ENCODE measurements around the gene KLHDC3. TPM values are rescaled to one million over a fixed set of nuclear protein-coding genes. Genes with fewer than 3 reads are reported as not detected.

KLHDC3 gene
- total and polyA plus RNA-seq, 2 of the 8 experiments (the other 6 are each of a cell fraction or from before 2014, with no cell fraction given), result 181 to 203 TPM

GRCh38 chr6:43050981-43051380 lies 36.9 kb downstream of the KLHDC3 start:
- peaks cover 5 to 34% (median 15%) of the 10 kb centered on the region in 4 experiments; a peak in 7 of 8 replicates for H3K36me3 ChIP-seq (ENCODE audit: control insufficient read depth in 2 of 4, insufficient read depth in 4 of 4, low read length in 3 of 4)

More at GRCh38 chr6:43050981-43051380, 36.9 kb downstream of the KLHDC3 start:
- Histone ChIP-seq H3K18ac (ENCODE audit: extremely low read depth, low read length) (no peak overlapping the region), H2BK120ac (replicated peaks; ENCODE audit: low read depth, low read length) (no peak overlapping the region), H3K4me1 (replicated peaks in 1 of 4; ENCODE audit: control insufficient read depth in 3 of 4, insufficient read depth in 4 of 4, low read length in 3 of 4) (peaks cover 0 to 10% (median 5%) of the 10 kb centered on the region in 4 experiments; a peak in 4 of 7 replicates), H2AFZ (ENCODE audit: low read length) (no peak overlapping the region), H4K5ac (ENCODE audit: insufficient read length, low read depth, low read length) (no peak overlapping the region), H3K14ac (ENCODE audit: insufficient read length) (no peak overlapping the region), H3K4me2 (ENCODE audit: insufficient read depth in 1 of 2, low read depth in 2 of 2, low read length in 2 of 2) (no peak overlapping the region), H3K23me2 (ENCODE audit: low read depth, low read length) (peaks cover 7% of the 10 kb centered on the region), H2BK12ac (ENCODE audit: low read depth, low read length) (no peak overlapping the region), H3K4ac (replicated peaks; ENCODE audit: insufficient read length, low read depth, low read length) (no peak overlapping the region), H3K9ac (replicated peaks in 1 of 4; ENCODE audit: extremely low read depth in 1 of 4, low read depth in 3 of 4, low read length in 3 of 4) (no peak overlapping the region), H3K9me3 (ENCODE audit: insufficient read depth in 2 of 2, low read depth in 1 of 2, low read length in 1 of 2) (no peaks in the 10 kb centered on the region), H3K23ac (ENCODE audit: insufficient read length) (no peak overlapping the region), H2BK15ac (ENCODE audit: low read length) (no peak overlapping the region), H3K79me1 (ENCODE audit: low read depth, low read length) (peaks cover 5% of the 10 kb centered on the region), H4K20me1 (replicated peaks in 1 of 2; ENCODE audit: control insufficient read depth in 1 of 2, insufficient read depth in 2 of 2, low read length in 2 of 2) (peaks cover 3 to 4% of the 10 kb centered on the region in 2 experiments), H3K27me3 (replicated peaks in 1 of 4; ENCODE audit: control insufficient read depth in 3 of 4, extremely low read depth in 1 of 4, insufficient read depth in 3 of 4, low read length in 3 of 4) (no peaks in the 10 kb centered on the region), H4K91ac (replicated peaks; ENCODE audit: insufficient read length, low read length) (no peak overlapping the region), H2AK5ac (ENCODE audit: low read depth, low read length) (no peak overlapping the region), H3K4me3 (ENCODE audit: extremely low read depth in 1 of 4, insufficient read depth in 2 of 4, low read depth in 3 of 4, low read length in 4 of 4) (no peak overlapping the region), H2BK20ac (ENCODE audit: low read length) (no peak overlapping the region), H4K8ac (ENCODE audit: extremely low read depth, insufficient read depth, low read length) (no peak overlapping the region), H3K27ac (ENCODE audit: low read depth, low read length) (no peak overlapping the region), H3K79me2 (ENCODE audit: control insufficient read depth in 1 of 2, insufficient read depth in 2 of 2, low read length in 2 of 2) (no peaks in the 10 kb centered on the region), H3K56ac (replicated peaks; ENCODE audit: insufficient read length, low read depth, low read length) (no peak overlapping the region), H2BK5ac (ENCODE audit: low read depth, low read length) (no peak overlapping the region)
- no peak for TF ChIP-seq RAD21 (IDR thresholded peaks at IDR 0.05 in 1 of 2, conservative IDR thresholded peaks at IDR 0.05 in 1 of 2; ENCODE audit: low read depth in 2 of 2, low read length in 2 of 2)
- no peak for TF ChIP-seq USF2 (IDR thresholded peaks at IDR 0.05; ENCODE audit: low read length)
- no peak for TF ChIP-seq RFX5 (IDR thresholded peaks at IDR 0.05; ENCODE audit: borderline replicate concordance, low read depth, low read length)
- no peak for TF ChIP-seq MAFK (IDR thresholded peaks at IDR 0.05; ENCODE audit: low read depth, low read length)
- no peak for TF ChIP-seq HDAC2 (IDR thresholded peaks at IDR 0.05; ENCODE audit: borderline replicate concordance in 1 of 2, low read depth in 2 of 2, low read length in 2 of 2)
- no peak for TF ChIP-seq RXRA (IDR thresholded peaks at IDR 0.05; ENCODE audit: insufficient read depth, low read depth, low read length)
- TF ChIP-seq SIRT6 (IDR thresholded peaks at IDR 0.05; ENCODE audit: low read length), result no peak
- no peak for TF ChIP-seq BCL11A (IDR thresholded peaks at IDR 0.05; ENCODE audit: low read depth in 2 of 2, low read length in 2 of 2)
- TF ChIP-seq NRF1 (IDR thresholded peaks at IDR 0.05; ENCODE audit: low read depth, low read length), result no peak
- TF ChIP-seq CREB1 (IDR thresholded peaks at IDR 0.05), result no peak
- TF ChIP-seq GTF2F1 (IDR thresholded peaks at IDR 0.05; ENCODE audit: borderline replicate concordance, low read depth, low read length), result no peak
- TF ChIP-seq SUZ12 (IDR thresholded peaks at IDR 0.05; ENCODE audit: low read length), result no peak
- TF ChIP-seq SP2 (IDR thresholded peaks at IDR 0.05; ENCODE audit: low read length), result no peak
- FAIRE-seq (no peak), DNase-seq (ENCODE audit: low read depth in 1 of 2, low spot score in 2 of 2) (no peak)
- CTCF ChIA-PET (ENCODE audit: partially characterized antibody), result interaction anchor here (0.8 to 1.8 kb wide), 5 partner anchors 10 to 79 kb away, joined by 3 to 6 read pairs (median 5); no protein-coding TSS in a partner anchor
- POLR2A ChIA-PET (ENCODE audit: partially characterized antibody), result interaction anchor here (1.3 to 29.7 kb wide), 4 partner anchors 9 to 39 kb away, joined by 3 to 584 read pairs (median 10); partner anchors contain the start of genes KLC4, KLHDC3, MEA1 and MRPL2
- WGBS, 2 experiments (ENCODE audit: extremely low coverage in 1 of 2, insufficient coverage in 1 of 2, insufficient read length in 1 of 2, insufficient replicate concordance in 2 of 2, low coverage in 1 of 2, low lambda C conversion rate in 2 of 2, missing lambda C conversion rate in 1 of 2), result 92% methylated on average over 16 of the region's 17 CpGs; no CpG with 5 or more reads in 1 of the 2 experiments

Data from H1 (cell line).